ACC112 (cell line): ENCODE results near the gene NOTO.

Experiments
- H2AFZ ChIP-seq: fragments of 200-600 bp; sonication (generic); one replicate; pipeline ENCODE4 v1.6.0; 2017; ENCODE audit warnings: antibody characterized with exemption, low read length; ENCODE audit not compliant: unreplicated experiment
- H3K27ac ChIP-seq: fragments of 200-600 bp; sonication (generic); 2 replicates; pipeline ENCODE4 v1.5.1; 2014; ENCODE audit warnings: low read depth, mild to moderate bottlenecking, antibody characterized with exemption, low read length, moderate library complexity
- H3K27me3 ChIP-seq: fragments of 200-600 bp; sonication (generic); 2 replicates; pipeline ENCODE4 v1.6.1; 2014; ENCODE audit warnings: mild to moderate bottlenecking, antibody characterized with exemption, low read length, moderate library complexity, mixed read lengths; ENCODE audit not compliant: insufficient read depth
- H3K36me3 ChIP-seq: fragments of 200-600 bp; sonication (generic); 2 replicates; pipeline ENCODE4 v1.6.1; 2016; ENCODE audit warnings: mild to moderate bottlenecking, antibody characterized with exemption, low read length, moderate library complexity, mixed read lengths; ENCODE audit not compliant: insufficient read depth
- H3K4me1 ChIP-seq: fragments of 200-600 bp; sonication (generic); one replicate; pipeline ENCODE4 v1.6.1; 2016; ENCODE audit warnings: low read length, mixed read lengths; ENCODE audit not compliant: insufficient read depth, unreplicated experiment, control insufficient read depth
- H3K4me3 ChIP-seq: fragments of 200-600 bp; sonication (generic); 2 replicates; pipeline ENCODE4 v1.5.1; 2014; ENCODE audit warnings: mild to moderate bottlenecking, low read depth, low read length
- H3K79me2 ChIP-seq: fragments of 200-600 bp; sonication (generic); one replicate; pipeline ENCODE4 v1.6.0; 2016; ENCODE audit warnings: low read length; ENCODE audit not compliant: control insufficient read depth, unreplicated experiment, insufficient read depth

NOTO gene

GRCh38 chr2:73252238-73253027 is 50.1 kb downstream of the NOTO start:
- no peaks in the 10 kb centered on the region for H3K27me3 ChIP-seq
- H3K4me3 ChIP-seq, result no peak overlapping the region
- H3K27ac ChIP-seq, result no peak overlapping the region
- no peaks in the 10 kb centered on the region for H3K4me1 ChIP-seq
- peaks cover 32% of the 10 kb centered on the region for H3K36me3 ChIP-seq
- H3K79me2 ChIP-seq, result no peaks in the 10 kb centered on the region
- H2AFZ ChIP-seq, result no peak overlapping the region

GRCh38 chr2:73253400-73253799 is 51.0 kb downstream of the NOTO start:
- Histone ChIP-seq H3K27ac (no peak overlapping the region), H2AFZ (no peak overlapping the region), H3K27me3 (no peaks in the 10 kb centered on the region), H3K36me3 (peaks cover 26% of the 10 kb centered on the region), H3K4me3 (no peak overlapping the region), H3K4me1 (no peaks in the 10 kb centered on the region), H3K79me2 (no peaks in the 10 kb centered on the region)

GRCh38 chr2:73253901-73254300 is 51.5 kb downstream of the NOTO start:
- peaks cover 21% of the 10 kb centered on the region for H3K36me3 ChIP-seq
- no peak overlapping the region for H3K27ac ChIP-seq
- no peaks in the 10 kb centered on the region for H3K79me2 ChIP-seq
- H3K27me3 ChIP-seq, result no peaks in the 10 kb centered on the region
- no peaks in the 10 kb centered on the region for H3K4me1 ChIP-seq
- H2AFZ ChIP-seq, result no peak overlapping the region
- no peak overlapping the region for H3K4me3 ChIP-seq

- peaks cover 16% of the 10 kb centered on the region for H3K36me3 ChIP-seq
- H3K79me2 ChIP-seq, result no peaks in the 10 kb centered on the region
- no peak overlapping the region for H3K27ac ChIP-seq
- H2AFZ ChIP-seq, result no peak overlapping the region
- no peaks in the 10 kb centered on the region for H3K27me3 ChIP-seq
- H3K4me3 ChIP-seq, result no peak overlapping the region
- H3K4me1 ChIP-seq, result no peaks in the 10 kb centered on the region
These were observed 52.1 kb downstream of the NOTO start for GRCh38 chr2:73254343-73255006.

- H3K27me3 ChIP-seq, result no peaks in the 10 kb centered on the region
- no peaks in the 10 kb centered on the region for H3K79me2 ChIP-seq
- H3K36me3 ChIP-seq, result peaks cover 11% of the 10 kb centered on the region; the same call in 1 of the 2 replicates
- H3K4me3 ChIP-seq, result no peak overlapping the region
- H3K4me1 ChIP-seq, result no peaks in the 10 kb centered on the region
- H3K27ac ChIP-seq, result no peak overlapping the region
- H2AFZ ChIP-seq, result no peak overlapping the region
These were observed 52.8 kb downstream of the NOTO start for GRCh38 chr2:73255007-73255644.

- H3K27ac ChIP-seq, result no peak overlapping the region
These were observed 53.7 kb downstream of the NOTO start for GRCh38 chr2:73255907-73256617.

GRCh38 chr2:73256618-73256922 is 54.2 kb downstream of the NOTO start:
- Histone ChIP-seq H3K36me3 (peaks cover 7% of the 10 kb centered on the region; the same call in 1 of the 2 replicates), H3K4me1 (no peaks in the 10 kb centered on the region)

More at GRCh38 chr2:73255907-73256617, 53.7 kb downstream of the NOTO start:
- Histone ChIP-seq H3K4me1 (no peaks in the 10 kb centered on the region), H3K4me3 (no peak overlapping the region), H2AFZ (no peak overlapping the region), H3K36me3 (peaks cover 7% of the 10 kb centered on the region; the same call in 1 of the 2 replicates), H3K79me2 (no peaks in the 10 kb centered on the region), H3K27me3 (no peaks in the 10 kb centered on the region)

GRCh38 chr2:73257021-73257420 is 54.6 kb downstream of the NOTO start:
- H3K4me1 ChIP-seq, result no peaks in the 10 kb centered on the region
- no peaks in the 10 kb centered on the region for H3K27me3 ChIP-seq
- H3K4me3 ChIP-seq, result no peak overlapping the region
- H3K79me2 ChIP-seq, result no peaks in the 10 kb centered on the region
- H3K36me3 ChIP-seq, result peaks cover 7% of the 10 kb centered on the region; the same call in 1 of the 2 replicates
- no peak overlapping the region for H3K27ac ChIP-seq
- no peak overlapping the region for H2AFZ ChIP-seq

More at GRCh38 chr2:73256618-73256922, 54.2 kb downstream of the NOTO start:
- no peak overlapping the region for H3K27ac ChIP-seq
- H2AFZ ChIP-seq, result no peak overlapping the region
- no peaks in the 10 kb centered on the region for H3K27me3 ChIP-seq
- H3K79me2 ChIP-seq, result no peaks in the 10 kb centered on the region
- H3K4me3 ChIP-seq, result no peak overlapping the region

GRCh38 chr2:73257425-73258125 is 55.2 kb downstream of the NOTO start:
- Histone ChIP-seq H3K27ac (no peak overlapping the region), H3K36me3 (peaks cover 7% of the 10 kb centered on the region; the same call in 1 of the 2 replicates), H3K79me2 (no peaks in the 10 kb centered on the region), H3K27me3 (no peaks in the 10 kb centered on the region), H3K4me1 (no peaks in the 10 kb centered on the region), H3K4me3 (no peak overlapping the region), H2AFZ (no peak overlapping the region)
